A172 (cell line): ENCODE data around the gene POLN. TPM values are rescaled to one million over a fixed set of nuclear protein-coding genes. Genes with fewer than 3 reads are reported as not detected.
"Not testable (repeated sequence)": the region's sequence is repeated elsewhere in the genome, so short reads cannot be mapped to it uniquely, and the experiment has no call there.

Source experiments
- DNase-seq: peaks from one replicate; pipeline ENCODE4 v3.0.0-alpha.2; 2015; ENCODE audit warnings: low spot score
- total RNA-seq: library from RNA; depleted of rRNA; stranded (reverse); fragments of >200 nt; shearing (Covaris generic); gene quantifications from 2 replicates; pipeline ENCODE4 v1.2.3, GENCODE V29; 2014

Gene POLN
- total RNA-seq, 1 experiment from 2014 or later = 0.24 TPM

- peak; percentile 61 for DNase-seq
These were observed 21.8 kb downstream of the POLN start for GRCh38 chr4:2220016-2220630.

GRCh38 chr4:2219233-2219760 lies 22.6 kb downstream of the POLN start:
- no peak for DNase-seq

GRCh38 chr4:2218436-2218835 lies 23.5 kb downstream of the POLN start:
- DNase-seq = no peak

- DNase-seq = peak; percentile 70
These were observed 24.2 kb downstream of the POLN start for GRCh38 chr4:2217726-2218125.

- no peak for DNase-seq
These were observed 29.1 kb downstream of the POLN start for GRCh38 chr4:2212831-2213230.

GRCh38 chr4:2202789-2203188 lies 39.1 kb downstream of the POLN start:
- DNase-seq = not testable (repeated sequence)

GRCh38 chr4:2194496-2194895 lies 47.4 kb downstream of the POLN start:
- no peak for DNase-seq

GRCh38 chr4:2193326-2193725 lies 48.6 kb downstream of the POLN start:
- no peak for DNase-seq

- DNase-seq = no peak
These were observed 55.1 kb downstream of the POLN start for GRCh38 chr4:2186865-2187172.

GRCh38 chr4:2186133-2186864 lies 55.6 kb downstream of the POLN start:
- peak; percentile 5 for DNase-seq

- no peak for DNase-seq
These were observed 58.5 kb downstream of the POLN start for GRCh38 chr4:2183394-2183793.

- DNase-seq = no peak
These were observed 58.9 kb downstream of the POLN start for GRCh38 chr4:2182994-2183393.

GRCh38 chr4:2180410-2180809 lies 61.5 kb downstream of the POLN start:
- DNase-seq = no peak

- DNase-seq = no peak
These were observed 62.2 kb downstream of the POLN start for GRCh38 chr4:2179717-2180116.

GRCh38 chr4:2178986-2179385 lies 62.9 kb downstream of the POLN start:
- DNase-seq = no peak

- DNase-seq = no peak
These were observed 64.4 kb downstream of the POLN start for GRCh38 chr4:2177443-2178093.

- no peak for DNase-seq
These were observed 65.8 kb downstream of the POLN start for GRCh38 chr4:2175990-2176698.

- DNase-seq = no peak
These were observed 67.9 kb downstream of the POLN start for GRCh38 chr4:2174061-2174460.

GRCh38 chr4:2172627-2173231 lies 69.2 kb downstream of the POLN start:
- no peak for DNase-seq

GRCh38 chr4:2172161-2172560 lies 69.8 kb downstream of the POLN start:
- no peak for DNase-seq

GRCh38 chr4:2168469-2169319 lies 73.2 kb downstream of the POLN start:
- DNase-seq = no peak
